Measurements from ENCODE around the gene KCNJ12.

Gene KCNJ12

GRCh38 chr17:21464611-21465021 is 88.5 kb downstream of the KCNJ12 start:
- DNase-seq (ENCODE audit: low read depth), result no peak
- TF ChIP-seq CTCF (conservative IDR thresholded peaks at IDR 0.05; ENCODE audit: control insufficient read depth, insufficient read depth, low read depth, low read length), result no peak
- no peak overlapping the region for H3K4me3 ChIP-seq (ENCODE audit: control insufficient read depth, low read depth, low read length)

- TF ChIP-seq CTCF (conservative IDR thresholded peaks at IDR 0.05; ENCODE audit: control insufficient read depth, insufficient read depth, low read depth, low read length), result no peak
- no peak overlapping the region for H3K4me3 ChIP-seq (ENCODE audit: control insufficient read depth, low read depth, low read length)
- no peak for DNase-seq (ENCODE audit: low read depth)
Measured at GRCh38 chr17:21466550-21466949, 90.4 kb downstream of the KCNJ12 start.

GRCh38 chr17:21467196-21467595 is 91.0 kb downstream of the KCNJ12 start:
- H3K4me3 ChIP-seq (ENCODE audit: control insufficient read depth, low read depth, low read length), result no peak overlapping the region
- DNase-seq (ENCODE audit: low read depth), result no peak
- TF ChIP-seq CTCF (conservative IDR thresholded peaks at IDR 0.05; ENCODE audit: control insufficient read depth, insufficient read depth, low read depth, low read length), result no peak

- TF ChIP-seq CTCF (conservative IDR thresholded peaks at IDR 0.05; ENCODE audit: control insufficient read depth, insufficient read depth, low read depth, low read length), result no peak
- H3K4me3 ChIP-seq (ENCODE audit: control insufficient read depth, low read depth, low read length), result no peak overlapping the region
- no peak for DNase-seq (ENCODE audit: low read depth)
Measured at GRCh38 chr17:21467739-21468490, 91.8 kb downstream of the KCNJ12 start.

All from fibroblast of mammary gland (primary cell).